Measurements from ENCODE around the gene PRDM16.

PRDM16 gene

GRCh38 chr1:3146458-3146857 is 77.5 kb downstream of the PRDM16 start:
- in situ Hi-C loops (cut with MboI; ENCODE audit: low sequenced_read_pairs, unreplicated experiment) = no loop called here
- TF ChIP-seq CTCF (IDR thresholded peaks at IDR 0.05; ENCODE audit: borderline replicate concordance, control extremely low read depth, extremely low read depth, insufficient read depth, missing control alignments) = no peak

GRCh38 chr1:3146907-3147306 is 77.9 kb downstream of the PRDM16 start:
- no peak for DNase-seq (ENCODE audit: low spot score)

More at GRCh38 chr1:3146458-3146857, 77.5 kb downstream of the PRDM16 start:
- DNase-seq (ENCODE audit: low spot score) = no peak

GRCh38 chr1:3148171-3148570 is 79.2 kb downstream of the PRDM16 start:
- in situ Hi-C loops (cut with MboI; ENCODE audit: low sequenced_read_pairs, unreplicated experiment) = no loop called here
- DNase-seq (ENCODE audit: low spot score) = no peak
- TF ChIP-seq CTCF (IDR thresholded peaks at IDR 0.05; ENCODE audit: borderline replicate concordance, control extremely low read depth, extremely low read depth, insufficient read depth, missing control alignments) = no peak

More at GRCh38 chr1:3146907-3147306, 77.9 kb downstream of the PRDM16 start:
- no peak for TF ChIP-seq CTCF (IDR thresholded peaks at IDR 0.05; ENCODE audit: borderline replicate concordance, control extremely low read depth, extremely low read depth, insufficient read depth, missing control alignments)
- in situ Hi-C loops (cut with MboI; ENCODE audit: low sequenced_read_pairs, unreplicated experiment) = no loop called here

- in situ Hi-C loops (cut with MboI; ENCODE audit: low sequenced_read_pairs, unreplicated experiment) = no loop called here
- DNase-seq (ENCODE audit: low spot score) = no peak
- TF ChIP-seq CTCF (IDR thresholded peaks at IDR 0.05; ENCODE audit: borderline replicate concordance, control extremely low read depth, extremely low read depth, insufficient read depth, missing control alignments) = no peak
These were observed 80.3 kb downstream of the PRDM16 start for GRCh38 chr1:3149277-3149676.

GRCh38 chr1:3151456-3151855 is 82.5 kb downstream of the PRDM16 start:
- DNase-seq (ENCODE audit: low spot score) = no peak
- in situ Hi-C loops (cut with MboI; ENCODE audit: low sequenced_read_pairs, unreplicated experiment) = no loop called here
- TF ChIP-seq CTCF (IDR thresholded peaks at IDR 0.05; ENCODE audit: borderline replicate concordance, control extremely low read depth, extremely low read depth, insufficient read depth, missing control alignments) = no peak

- in situ Hi-C loops (cut with MboI; ENCODE audit: low sequenced_read_pairs, unreplicated experiment) = no loop called here
- TF ChIP-seq CTCF (IDR thresholded peaks at IDR 0.05; ENCODE audit: borderline replicate concordance, control extremely low read depth, extremely low read depth, insufficient read depth, missing control alignments) = no peak
- DNase-seq (ENCODE audit: low spot score) = no peak
These were observed 83.1 kb downstream of the PRDM16 start for GRCh38 chr1:3152143-3152542.

GRCh38 chr1:3153197-3153596 is 84.2 kb downstream of the PRDM16 start:
- TF ChIP-seq CTCF (IDR thresholded peaks at IDR 0.05; ENCODE audit: borderline replicate concordance, control extremely low read depth, extremely low read depth, insufficient read depth, missing control alignments) = no peak
- in situ Hi-C loops (cut with MboI; ENCODE audit: low sequenced_read_pairs, unreplicated experiment) = no loop called here

More at GRCh38 chr1:3153197-3153596, 84.2 kb downstream of the PRDM16 start:
- DNase-seq (ENCODE audit: low spot score) = no peak
